HepG2 (cell line): Measurements from ENCODE around the gene CPSF4. TPM values are rescaled to one million over a fixed set of nuclear protein-coding genes. Genes with fewer than 3 reads are reported as not detected.

Source experiments
- ARHGAP35 ChIP-seq: sonication (generic); formaldehyde crosslinking; IDR thresholded peaks from 2 replicates; pipeline ENCODE4 v1.9.0; 2022; ENCODE audit warnings: mild to moderate bottlenecking, inconsistent platforms, moderate library complexity, missing genetic modification reagents, borderline replicate concordance
- FIP1L1 ChIP-seq: fragments of 200-400 bp; formaldehyde crosslinking; IDR thresholded peaks from 2 replicates; pipeline ENCODE4 v1.6.1; 2018; ENCODE audit warnings: low read depth, mild to moderate bottlenecking, low read length, moderate library complexity, borderline replicate concordance; ENCODE audit not compliant: insufficient read depth
- FOXJ3 ChIP-seq: sonication (generic); formaldehyde crosslinking; IDR thresholded peaks from 2 replicates; pipeline ENCODE4 v1.4.0; 2020; ENCODE audit warnings: missing genetic modification reagents, mild to moderate bottlenecking, borderline replicate concordance
- GZF1 ChIP-seq: sonication (generic); formaldehyde crosslinking; IDR thresholded peaks from 2 replicates; pipeline ENCODE4 v1.5.1; 2020; ENCODE audit warnings: mild to moderate bottlenecking, missing genetic modification reagents
- HDAC1 ChIP-seq: sonication (generic); formaldehyde crosslinking; IDR thresholded peaks from 2 replicates; pipeline ENCODE4 v1.5.1; 2020; ENCODE audit warnings: mild to moderate bottlenecking, missing genetic modification reagents
- KDM5B ChIP-seq: sonication (generic); formaldehyde crosslinking; IDR thresholded peaks from 2 replicates; pipeline ENCODE4 v1.4.0; 2020; ENCODE audit warnings: missing genetic modification reagents, mild to moderate bottlenecking, borderline replicate concordance
- KLF12 ChIP-seq: sonication (generic); formaldehyde crosslinking; IDR thresholded peaks from 2 replicates; pipeline ENCODE4 v1.4.0; 2020; ENCODE audit warnings: missing genetic modification reagents, borderline replicate concordance
- MATR3 ChIP-seq: sonication (generic); formaldehyde crosslinking; IDR thresholded peaks from 2 replicates; pipeline ENCODE4 v1.4.0; 2020; ENCODE audit warnings: missing genetic modification reagents
- NAIF1 ChIP-seq: sonication (generic); formaldehyde crosslinking; IDR thresholded peaks from 2 replicates; pipeline ENCODE4 v1.5.0; 2020; ENCODE audit warnings: mild to moderate bottlenecking, missing genetic modification reagents, borderline replicate concordance
- NFE2L2 ChIP-seq: fragments of 150-350 bp; IDR thresholded peaks from 2 replicates; pipeline ENCODE4 v1.6.1; 2014; ENCODE audit warnings: low read length
- RXRA ChIP-seq: sonication (generic); formaldehyde crosslinking; IDR thresholded peaks from 2 replicates; pipeline ENCODE4 v1.5.1; 2020; ENCODE audit warnings: missing genetic modification reagents
- ZBTB1 ChIP-seq: sonication (generic); formaldehyde crosslinking; IDR thresholded peaks from 2 replicates; pipeline ENCODE4 v1.4.0; 2020; ENCODE audit warnings: missing genetic modification reagents, borderline replicate concordance
- ZBTB42 ChIP-seq: sonication (generic); formaldehyde crosslinking; IDR thresholded peaks from 2 replicates; pipeline ENCODE4 v1.5.0; 2020; ENCODE audit warnings: mild to moderate bottlenecking, missing genetic modification reagents
- ZFP36L1 ChIP-seq: sonication (generic); formaldehyde crosslinking; IDR thresholded peaks from 2 replicates; pipeline ENCODE4 v1.8.0; 2022; ENCODE audit warnings: mild to moderate bottlenecking, missing genetic modification reagents, moderate library complexity
- ZNF124 ChIP-seq: sonication (generic); formaldehyde crosslinking; IDR thresholded peaks from 2 replicates; pipeline ENCODE4 v1.4.0; 2020; ENCODE audit warnings: missing genetic modification reagents
- ZNF557 ChIP-seq: sonication (generic); formaldehyde crosslinking; IDR thresholded peaks from 2 replicates; pipeline ENCODE4 v1.4.0; 2020; ENCODE audit warnings: missing genetic modification reagents
- ZNF567 ChIP-seq: sonication (generic); formaldehyde crosslinking; IDR thresholded peaks from 2 replicates; pipeline ENCODE4 v1.8.1; 2023; ENCODE audit warnings: mild to moderate bottlenecking, missing genetic modification reagents, borderline replicate concordance
- polyA plus RNA-seq, 8 experiments: library from polyadenylated mRNA; depleted of rRNA in 3 of 8; stranded (reverse) in 7 of 8; unstranded in 1 of 8; fragments of >200 nt; fragmentation: Illumina TruSeq in 4 of 8; extraction: Trizol in 4 of 8; gene quantifications; 2 replicates each; pipeline versions ENCODE4 v1.2.1 to v1.2.3, GENCODE V29; 2011 to 2016; ENCODE audit warnings: low read depth in 4 of 8, missing spikeins in 1 of 8, mixed read lengths in 1 of 8; ENCODE audit not compliant: insufficient read depth in 1 of 8
- total RNA-seq, 5 experiments: library from RNA; depleted of rRNA; stranded (reverse); fragments of >200 nt; fragmentation: Illumina TruSeq; extraction: Trizol; gene quantifications; 2 replicates each; pipeline ENCODE4 v1.2.3, GENCODE V29; 2016; ENCODE audit warnings: low read depth in 1 of 5
- TF ChIP-seq, protein P1 (sequence below): sonication (generic); formaldehyde crosslinking; IDR thresholded peaks from 2 replicates; pipeline ENCODE4 v1.4.0; 2020; ENCODE audit warnings: mild to moderate bottlenecking, missing genetic modification reagents
- TF ChIP-seq, protein P2 (sequence below): sonication (generic); formaldehyde crosslinking; IDR thresholded peaks from 2 replicates; pipeline ENCODE4 v1.5.1; 2020; ENCODE audit warnings: missing genetic modification reagents, mild to moderate bottlenecking, borderline replicate concordance
- TF ChIP-seq, protein P3 (sequence below): sonication (generic); formaldehyde crosslinking; conservative IDR thresholded peaks from 2 replicates; pipeline ENCODE4 v1.4.0; 2020; ENCODE audit warnings: missing genetic modification reagents
- TF ChIP-seq, protein P4 (sequence below): sonication (generic); formaldehyde crosslinking; IDR thresholded peaks from 2 replicates; pipeline ENCODE4 v1.4.0; 2020; ENCODE audit warnings: missing genetic modification reagents

CPSF4 gene
- total and polyA plus RNA-seq, 2 of the 13 experiments (the other 11 are each of a cell fraction or from before 2014, with no cell fraction given), result 34.1 to 49.6 TPM

DNA sequence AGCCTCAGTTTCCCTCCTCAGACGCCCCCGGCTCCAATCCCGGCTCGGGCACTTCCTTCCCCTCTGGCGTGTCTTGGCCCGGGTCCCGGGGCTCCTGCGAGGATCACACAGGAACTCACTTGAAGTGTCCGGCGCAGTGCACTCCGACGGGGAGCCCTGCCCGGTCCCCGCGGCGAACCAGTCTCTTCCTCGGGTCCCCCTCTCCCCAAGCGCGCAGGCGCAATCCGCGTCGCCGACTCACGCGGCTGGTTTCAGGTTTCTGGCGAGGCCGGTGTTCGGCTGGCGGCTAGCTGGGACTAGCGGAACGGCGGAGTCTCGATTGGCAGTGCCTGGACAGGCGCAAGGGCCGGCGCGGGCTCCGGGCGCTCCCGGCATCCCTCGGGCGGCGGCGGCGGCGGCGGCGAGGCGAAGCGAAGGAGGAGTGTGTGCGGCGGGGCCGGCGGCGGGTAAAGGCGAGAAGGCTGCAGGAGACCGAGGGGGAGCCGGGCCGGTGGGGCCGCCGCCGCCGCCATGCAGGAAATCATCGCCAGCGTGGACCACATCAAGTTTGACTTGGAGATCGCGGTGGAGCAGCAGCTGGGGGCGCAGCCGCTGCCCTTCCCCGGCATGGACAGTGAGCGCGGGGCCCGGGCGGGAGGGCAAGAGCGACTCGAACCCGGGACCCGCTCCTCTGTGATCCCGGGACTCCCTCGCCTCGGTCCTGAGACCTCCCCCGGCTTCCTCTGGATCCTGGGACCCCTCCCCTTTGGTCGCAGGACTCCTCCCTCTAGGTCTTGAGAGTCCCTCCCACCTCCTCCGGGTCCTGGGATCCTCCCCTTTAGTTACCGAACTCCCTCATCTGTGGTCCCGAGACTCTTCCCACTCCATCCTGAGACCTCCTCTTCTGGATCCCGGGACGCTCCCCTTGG lies at the start of gene CPSF4, which contains the start of gene PTCD1 (continued):
- peak; percentile 90 for TF ChIP-seq KDM5B (CRISPR knock-in tag)
- TF ChIP-seq NAIF1 (CRISPR knock-in tag), result no peak; the same call in 1 of the 2 replicates
- 0 out of 2 replicates have a peak, but pooled peaks have one; percentile 27 for TF ChIP-seq ZFP36L1 (CRISPR knock-in tag)
- TF ChIP-seq FIP1L1, result no peak
- TF ChIP-seq ARHGAP35, result peak; percentile 66; the same call in 1 of the 2 replicates
- no peak for TF ChIP-seq ZBTB1 (CRISPR knock-in tag)
- TF ChIP-seq, protein P1, sequence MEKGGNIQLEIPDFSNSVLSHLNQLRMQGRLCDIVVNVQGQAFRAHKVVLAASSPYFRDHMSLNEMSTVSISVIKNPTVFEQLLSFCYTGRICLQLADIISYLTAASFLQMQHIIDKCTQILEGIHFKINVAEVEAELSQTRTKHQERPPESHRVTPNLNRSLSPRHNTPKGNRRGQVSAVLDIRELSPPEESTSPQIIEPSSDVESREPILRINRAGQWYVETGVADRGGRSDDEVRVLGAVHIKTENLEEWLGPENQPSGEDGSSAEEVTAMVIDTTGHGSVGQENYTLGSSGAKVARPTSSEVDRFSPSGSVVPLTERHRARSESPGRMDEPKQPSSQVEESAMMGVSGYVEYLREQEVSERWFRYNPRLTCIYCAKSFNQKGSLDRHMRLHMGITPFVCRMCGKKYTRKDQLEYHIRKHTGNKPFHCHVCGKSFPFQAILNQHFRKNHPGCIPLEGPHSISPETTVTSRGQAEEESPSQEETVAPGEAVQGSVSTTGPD (CRISPR knock-in tag), result no peak
- TF ChIP-seq, protein P2, sequence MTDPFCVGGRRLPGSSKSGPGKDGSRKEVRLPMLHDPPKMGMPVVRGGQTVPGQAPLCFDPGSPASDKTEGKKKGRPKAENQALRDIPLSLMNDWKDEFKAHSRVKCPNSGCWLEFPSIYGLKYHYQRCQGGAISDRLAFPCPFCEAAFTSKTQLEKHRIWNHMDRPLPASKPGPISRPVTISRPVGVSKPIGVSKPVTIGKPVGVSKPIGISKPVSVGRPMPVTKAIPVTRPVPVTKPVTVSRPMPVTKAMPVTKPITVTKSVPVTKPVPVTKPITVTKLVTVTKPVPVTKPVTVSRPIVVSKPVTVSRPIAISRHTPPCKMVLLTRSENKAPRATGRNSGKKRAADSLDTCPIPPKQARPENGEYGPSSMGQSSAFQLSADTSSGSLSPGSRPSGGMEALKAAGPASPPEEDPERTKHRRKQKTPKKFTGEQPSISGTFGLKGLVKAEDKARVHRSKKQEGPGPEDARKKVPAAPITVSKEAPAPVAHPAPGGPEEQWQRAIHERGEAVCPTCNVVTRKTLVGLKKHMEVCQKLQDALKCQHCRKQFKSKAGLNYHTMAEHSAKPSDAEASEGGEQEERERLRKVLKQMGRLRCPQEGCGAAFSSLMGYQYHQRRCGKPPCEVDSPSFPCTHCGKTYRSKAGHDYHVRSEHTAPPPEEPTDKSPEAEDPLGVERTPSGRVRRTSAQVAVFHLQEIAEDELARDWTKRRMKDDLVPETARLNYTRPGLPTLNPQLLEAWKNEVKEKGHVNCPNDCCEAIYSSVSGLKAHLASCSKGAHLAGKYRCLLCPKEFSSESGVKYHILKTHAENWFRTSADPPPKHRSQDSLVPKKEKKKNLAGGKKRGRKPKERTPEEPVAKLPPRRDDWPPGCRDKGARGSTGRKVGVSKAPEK (CRISPR knock-in tag), result no peak
- peak; percentile 92; the same call in 1 of the 2 replicates for TF ChIP-seq ZNF124 (CRISPR knock-in tag)
- TF ChIP-seq HDAC1 (CRISPR knock-in tag), result peak; percentile 84; the same call in 1 of the 2 replicates
- no peak; the same call in 1 of the 2 replicates for TF ChIP-seq GZF1 (CRISPR knock-in tag)
- no peak for TF ChIP-seq KLF12 (CRISPR knock-in tag)
- no peak for TF ChIP-seq ZNF557
- TF ChIP-seq, protein P3, sequence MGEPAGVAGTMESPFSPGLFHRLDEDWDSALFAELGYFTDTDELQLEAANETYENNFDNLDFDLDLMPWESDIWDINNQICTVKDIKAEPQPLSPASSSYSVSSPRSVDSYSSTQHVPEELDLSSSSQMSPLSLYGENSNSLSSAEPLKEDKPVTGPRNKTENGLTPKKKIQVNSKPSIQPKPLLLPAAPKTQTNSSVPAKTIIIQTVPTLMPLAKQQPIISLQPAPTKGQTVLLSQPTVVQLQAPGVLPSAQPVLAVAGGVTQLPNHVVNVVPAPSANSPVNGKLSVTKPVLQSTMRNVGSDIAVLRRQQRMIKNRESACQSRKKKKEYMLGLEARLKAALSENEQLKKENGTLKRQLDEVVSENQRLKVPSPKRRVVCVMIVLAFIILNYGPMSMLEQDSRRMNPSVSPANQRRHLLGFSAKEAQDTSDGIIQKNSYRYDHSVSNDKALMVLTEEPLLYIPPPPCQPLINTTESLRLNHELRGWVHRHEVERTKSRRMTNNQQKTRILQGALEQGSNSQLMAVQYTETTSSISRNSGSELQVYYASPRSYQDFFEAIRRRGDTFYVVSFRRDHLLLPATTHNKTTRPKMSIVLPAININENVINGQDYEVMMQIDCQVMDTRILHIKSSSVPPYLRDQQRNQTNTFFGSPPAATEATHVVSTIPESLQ (CRISPR knock-in tag), result no peak
- no peak for TF ChIP-seq FOXJ3 (CRISPR knock-in tag)
- TF ChIP-seq, protein P4, sequence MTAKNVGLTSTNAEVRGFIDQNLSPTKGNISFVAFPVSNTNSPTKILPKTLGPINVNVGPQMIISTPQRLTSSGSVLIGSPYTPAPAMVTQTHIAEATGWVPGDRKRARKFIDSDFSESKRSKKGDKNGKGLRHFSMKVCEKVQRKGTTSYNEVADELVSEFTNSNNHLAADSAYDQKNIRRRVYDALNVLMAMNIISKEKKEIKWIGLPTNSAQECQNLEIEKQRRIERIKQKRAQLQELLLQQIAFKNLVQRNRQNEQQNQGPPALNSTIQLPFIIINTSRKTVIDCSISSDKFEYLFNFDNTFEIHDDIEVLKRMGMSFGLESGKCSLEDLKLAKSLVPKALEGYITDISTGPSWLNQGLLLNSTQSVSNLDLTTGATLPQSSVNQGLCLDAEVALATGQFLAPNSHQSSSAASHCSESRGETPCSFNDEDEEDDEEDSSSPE, result peak; percentile 92
- no peak for TF ChIP-seq MATR3
- TF ChIP-seq NFE2L2, result no peak
- TF ChIP-seq RXRA (CRISPR knock-in tag), result 0 out of 2 replicates have a peak, but pooled peaks have one; percentile 61
- TF ChIP-seq ZBTB42 (CRISPR knock-in tag), result 0 out of 2 replicates have a peak, but pooled peaks have one; percentile 65
- TF ChIP-seq ZNF567 (CRISPR knock-in tag), result no peak; the same call in 1 of the 2 replicates
